ENCODE measurements around the gene HP1BP3. TPM values are rescaled to one million over a fixed set of nuclear protein-coding genes. Genes with fewer than 3 reads are reported as not detected.

HP1BP3 gene
- total RNA-seq, 1 donor from 2014 or later, result 257 TPM

DNA sequence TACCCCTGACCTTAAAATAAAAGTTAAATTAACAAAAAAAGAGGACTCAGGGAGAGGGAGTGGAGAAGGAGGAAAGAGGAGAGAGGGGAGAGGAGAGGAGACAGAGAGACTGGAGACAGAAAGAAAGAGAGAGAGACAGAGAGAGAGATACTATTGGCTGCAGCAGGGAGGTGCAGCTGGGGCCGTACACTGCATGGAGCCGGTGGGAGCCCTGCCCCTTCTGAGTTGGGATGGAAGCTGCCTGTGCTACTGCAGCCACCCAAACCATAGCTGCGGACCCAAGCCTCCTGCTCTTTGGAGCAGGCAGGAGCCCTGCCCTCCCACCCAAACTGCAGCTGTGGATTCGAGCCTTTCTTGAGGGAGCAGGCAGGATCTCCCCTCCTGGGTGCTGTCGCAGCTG lies 32.7 kb upstream of the HP1BP3 start:
- DNase-seq (ENCODE audit: low spot score), result no peak
- Histone ChIP-seq H3K4me1 (no peaks in the 10 kb centered on the region), H3F3A (ENCODE audit: low read depth) (peaks cover 2% of the 10 kb centered on the region), H4K20me1 (ENCODE audit: low read depth) (no peaks in the 10 kb centered on the region), H3K79me2 (ENCODE audit: low read depth) (no peaks in the 10 kb centered on the region), H3K9me3 (ENCODE audit: low read depth) (no peaks in the 10 kb centered on the region), H2AFZ (replicated peaks) (no peak overlapping the region), H3K27ac (no peak overlapping the region), H3K4me3 (no peak overlapping the region), H3K36me3 (peaks cover 8% of the 10 kb centered on the region), H3K4me2 (no peak overlapping the region), H3K9ac (no peak overlapping the region), H3K27me3 (no peaks in the 10 kb centered on the region)
- TF ChIP-seq, protein P1, sequence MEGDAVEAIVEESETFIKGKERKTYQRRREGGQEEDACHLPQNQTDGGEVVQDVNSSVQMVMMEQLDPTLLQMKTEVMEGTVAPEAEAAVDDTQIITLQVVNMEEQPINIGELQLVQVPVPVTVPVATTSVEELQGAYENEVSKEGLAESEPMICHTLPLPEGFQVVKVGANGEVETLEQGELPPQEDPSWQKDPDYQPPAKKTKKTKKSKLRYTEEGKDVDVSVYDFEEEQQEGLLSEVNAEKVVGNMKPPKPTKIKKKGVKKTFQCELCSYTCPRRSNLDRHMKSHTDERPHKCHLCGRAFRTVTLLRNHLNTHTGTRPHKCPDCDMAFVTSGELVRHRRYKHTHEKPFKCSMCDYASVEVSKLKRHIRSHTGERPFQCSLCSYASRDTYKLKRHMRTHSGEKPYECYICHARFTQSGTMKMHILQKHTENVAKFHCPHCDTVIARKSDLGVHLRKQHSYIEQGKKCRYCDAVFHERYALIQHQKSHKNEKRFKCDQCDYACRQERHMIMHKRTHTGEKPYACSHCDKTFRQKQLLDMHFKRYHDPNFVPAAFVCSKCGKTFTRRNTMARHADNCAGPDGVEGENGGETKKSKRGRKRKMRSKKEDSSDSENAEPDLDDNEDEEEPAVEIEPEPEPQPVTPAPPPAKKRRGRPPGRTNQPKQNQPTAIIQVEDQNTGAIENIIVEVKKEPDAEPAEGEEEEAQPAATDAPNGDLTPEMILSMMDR (IDR thresholded peaks at IDR 0.05), result no peak
- TF ChIP-seq EZH2 (IDR thresholded peaks at IDR 0.05), result no peak
- TF ChIP-seq EZH2phosphoT487 (IDR thresholded peaks at IDR 0.05), result no peak
- no peaks in the 10 kb centered on the region for H3K4me1 Mint-ChIP-seq
- peaks cover 21% of the 10 kb centered on the region for H3K36me3 Mint-ChIP-seq
- no peaks in the 10 kb centered on the region for H3K9me3 Mint-ChIP-seq
- H3K27ac Mint-ChIP-seq, result no peak overlapping the region
- H3K4me3 Mint-ChIP-seq, result no peak overlapping the region
- no peaks in the 10 kb centered on the region for H3K27me3 Mint-ChIP-seq (ENCODE audit: insufficient read depth, low read depth)

GRCh38 chr1:20814534-20814871 lies 27.4 kb upstream of the HP1BP3 start:
- Histone ChIP-seq H4K20me1 (ENCODE audit: low read depth) (no peaks in the 10 kb centered on the region), H3K4me2 (no peak overlapping the region), H3F3A (ENCODE audit: low read depth) (peaks cover 2% of the 10 kb centered on the region), H3K27me3 (no peaks in the 10 kb centered on the region), H3K79me2 (ENCODE audit: low read depth) (no peaks in the 10 kb centered on the region), H3K9me3 (ENCODE audit: low read depth) (no peaks in the 10 kb centered on the region), H3K27ac (no peak overlapping the region), H3K36me3 (peaks cover 5% of the 10 kb centered on the region), H3K4me3 (no peak overlapping the region), H3K4me1 (no peaks in the 10 kb centered on the region), H2AFZ (replicated peaks) (no peak overlapping the region), H3K9ac (no peak overlapping the region)
- TF ChIP-seq EZH2 (IDR thresholded peaks at IDR 0.05) (no peak), EZH2phosphoT487 (IDR thresholded peaks at IDR 0.05) (no peak)
- TF ChIP-seq, protein P1 (IDR thresholded peaks at IDR 0.05), result no peak
- Mint-ChIP-seq H3K27ac (no peak overlapping the region), H3K27me3 (ENCODE audit: insufficient read depth, low read depth) (peaks cover 5% of the 10 kb centered on the region), H3K36me3 (peaks cover 21% of the 10 kb centered on the region), H3K9me3 (peaks cover 1% of the 10 kb centered on the region), H3K4me3 (no peak overlapping the region), H3K4me1 (no peaks in the 10 kb centered on the region)
- no peak for DNase-seq (ENCODE audit: low spot score)

GRCh38 chr1:20811916-20812315 lies 24.8 kb upstream of the HP1BP3 start:
- H3K4me1 Mint-ChIP-seq, result no peaks in the 10 kb centered on the region
- no peaks in the 10 kb centered on the region for H3K27me3 ChIP-seq
- H3K36me3 Mint-ChIP-seq, result peaks cover 16% of the 10 kb centered on the region
- H3K79me2 ChIP-seq (ENCODE audit: low read depth), result no peaks in the 10 kb centered on the region
- peaks cover 13% of the 10 kb centered on the region for H3K36me3 ChIP-seq
- DNase-seq (ENCODE audit: low spot score), result no peak
- H3K27ac ChIP-seq, result no peak overlapping the region
- peaks cover 5% of the 10 kb centered on the region for H3K27me3 Mint-ChIP-seq (ENCODE audit: insufficient read depth, low read depth)
- H3K4me1 ChIP-seq, result no peaks in the 10 kb centered on the region
- no peak overlapping the region for H2AFZ ChIP-seq (replicated peaks)
- peaks cover 3% of the 10 kb centered on the region for H4K20me1 ChIP-seq (ENCODE audit: low read depth)
- H3K9me3 ChIP-seq (ENCODE audit: low read depth), result no peaks in the 10 kb centered on the region
- H3K9ac ChIP-seq, result no peak overlapping the region
- no peak overlapping the region for H3K4me3 Mint-ChIP-seq
- H3K4me2 ChIP-seq, result no peak overlapping the region
- no peak overlapping the region for H3K27ac Mint-ChIP-seq
- no peaks in the 10 kb centered on the region for H3F3A ChIP-seq (ENCODE audit: low read depth)
- H3K9me3 Mint-ChIP-seq, result peaks cover 1% of the 10 kb centered on the region
- no peak for TF ChIP-seq EZH2phosphoT487 (IDR thresholded peaks at IDR 0.05)
- TF ChIP-seq, protein P1 (IDR thresholded peaks at IDR 0.05), result no peak
- H3K4me3 ChIP-seq, result no peak overlapping the region

- H3K9me3 ChIP-seq (ENCODE audit: low read depth), result no peaks in the 10 kb centered on the region
- peaks cover 19% of the 10 kb centered on the region for H3F3A ChIP-seq (ENCODE audit: low read depth)
- no peaks in the 10 kb centered on the region for H3K79me2 ChIP-seq (ENCODE audit: low read depth)
- no peak for DNase-seq (ENCODE audit: low spot score)
- no peak overlapping the region for H2AFZ ChIP-seq (replicated peaks)
- no peak overlapping the region for H3K4me2 ChIP-seq
- Mint-ChIP-seq H3K4me1 (peaks cover 2% of the 10 kb centered on the region), H3K36me3 (peaks cover 2% of the 10 kb centered on the region), H3K27ac (no peak overlapping the region), H3K27me3 (ENCODE audit: insufficient read depth, low read depth) (peaks cover 3% of the 10 kb centered on the region), H3K9me3 (no peaks in the 10 kb centered on the region), H3K4me3 (no peak overlapping the region)
- no peaks in the 10 kb centered on the region for H4K20me1 ChIP-seq (ENCODE audit: low read depth)
- no peak overlapping the region for H3K27ac ChIP-seq
- peaks cover 3% of the 10 kb centered on the region for H3K4me1 ChIP-seq
- no peak overlapping the region for H3K4me3 ChIP-seq
- H3K9ac ChIP-seq, result no peak overlapping the region
- TF ChIP-seq EZH2phosphoT487 (IDR thresholded peaks at IDR 0.05) (no peak), EZH2 (IDR thresholded peaks at IDR 0.05) (no peak)
- TF ChIP-seq, protein P1 (IDR thresholded peaks at IDR 0.05), result no peak
- no peaks in the 10 kb centered on the region for H3K36me3 ChIP-seq
- no peaks in the 10 kb centered on the region for H3K27me3 ChIP-seq
Observed at GRCh38 chr1:20793236-20793635, 6.1 kb upstream of the HP1BP3 start.
